HepG2 (cell line): ENCODE results near the gene NOXA1. TPM values are rescaled to one million over a fixed set of nuclear protein-coding genes. Genes with fewer than 3 reads are reported as not detected.

ENCODE experiments used
- ATAC-seq: fragments of 200-7000 bp; cut with Tn5 transposase; 3 replicates; pipeline ENCODE4 v1.9.1; 2020; ENCODE audit warnings: mild to moderate bottlenecking, moderate library complexity
- BruUV-seq: library from RNA; stranded (reverse); fragments of 400-500 nt; replicated peaks from 2 replicates; lab custom pipeline; 2021; lab: Mats Ljungman, UMichigan
- CTCF ChIA-PET: fragments of 300-600 bp; formaldehyde crosslinking; extraction: SDS; loops from one replicate; lab custom pipeline; 2021; ENCODE audit warnings: low total read pairs, inconsistent platforms, low intra/inter-chr PET ratio; lab: Yijun Ruan, JAX
- POLR2A ChIA-PET: fragments of 350-600 bp; sonication (Branson Sonifier 250); formaldehyde crosslinking; loops from one replicate; lab custom pipeline; 2020; ENCODE audit warnings: antibody characterized with exemption, inconsistent platforms; lab: Yijun Ruan, JAX
- DNase-seq: peaks from one replicate; pipeline ENCODE4 v3.0.0-alpha.2; 2015; ENCODE audit warnings: low spot score
- FAIRE-seq: peaks from 3 replicates; lab custom pipeline; 2011; peaks lifted over from hg19 to GRCh38; lab: Jason Lieb, UNC
- H2AFZ ChIP-seq: one replicate; pipeline ENCODE4 v1.6.1; 2011; ENCODE audit warnings: low read length, inconsistent platforms
- H3K27ac ChIP-seq: fragments of 300-600 bp; 3 replicates; pipeline ENCODE4 v1.8.0; 2011; ENCODE audit warnings: mixed run types, mild to moderate bottlenecking, mixed read lengths, low read length, inconsistent platforms; ENCODE audit not compliant: insufficient read depth; ENCODE audit errors: extremely low read length
- H3K27me3 ChIP-seq, 2 experiments: fragments of 200-600 bp in 1 of 2; 2 replicates in 1 of 2; 3 replicates in 1 of 2; pipeline versions ENCODE4 v1.6.0 to v1.8.0; 2011; ENCODE audit warnings: low read length in 2 of 2, mild to moderate bottlenecking in 2 of 2, moderate library complexity in 2 of 2, inconsistent platforms in 1 of 2; ENCODE audit not compliant: insufficient read depth in 2 of 2, control insufficient read depth in 1 of 2
- H3K36me3 ChIP-seq, 2 experiments: fragments of 200-600 bp in 1 of 2; replicated peaks in 1 of 2; 2 replicates in 1 of 2; 3 replicates in 1 of 2; pipeline versions ENCODE4 v1.5.1 to v1.8.0; 2011; ENCODE audit warnings: low read length in 2 of 2, inconsistent platforms in 1 of 2; ENCODE audit not compliant: insufficient read depth in 2 of 2, control insufficient read depth in 1 of 2
- H3K4me1 ChIP-seq: 2 replicates; pipeline ENCODE4 v1.5.1; 2012; ENCODE audit warnings: low read length, inconsistent platforms; ENCODE audit not compliant: insufficient read depth
- H3K4me2 ChIP-seq: 2 replicates; pipeline ENCODE4 v1.6.0; 2011; ENCODE audit warnings: low read depth, low read length, inconsistent platforms
- H3K4me3 ChIP-seq, 3 experiments: fragments of 200-600 bp in 1 of 3; sonication (generic), shearing (Covaris generic) in 1 of 3; replicated peaks in 1 of 3; 2 replicates each; pipeline ENCODE4 v1.5.1; 2011 to 2016; ENCODE audit warnings: low read length in 3 of 3, inconsistent platforms in 2 of 3, low read depth in 2 of 3, mild to moderate bottlenecking in 2 of 3, control low read depth in 1 of 3, mixed read lengths in 1 of 3; ENCODE audit not compliant: insufficient read depth in 1 of 3
- H3K79me2 ChIP-seq: one replicate; pipeline ENCODE4 v1.6.1; 2011; ENCODE audit warnings: low read length, inconsistent platforms; ENCODE audit not compliant: insufficient read depth
- H3K9ac ChIP-seq: 2 replicates; pipeline ENCODE4 v1.6.0; 2011; ENCODE audit warnings: mild to moderate bottlenecking, low read depth, low read length, inconsistent platforms; ENCODE audit not compliant: insufficient read depth
- H3K9me3 ChIP-seq: 2 replicates; pipeline ENCODE4 v1.5.1; 2012; ENCODE audit warnings: mild to moderate bottlenecking, low read length
- H4K20me1 ChIP-seq: 2 replicates; pipeline ENCODE4 v1.6.0; 2011; ENCODE audit warnings: inconsistent platforms, mild to moderate bottlenecking, low read length, moderate library complexity; ENCODE audit not compliant: insufficient read depth
- DPF2 ChIP-seq: sonication (generic); formaldehyde crosslinking; IDR thresholded peaks from 2 replicates; pipeline ENCODE4 v1.4.0; 2020; ENCODE audit warnings: mild to moderate bottlenecking, low read depth, missing genetic modification reagents, borderline replicate concordance
- ISL2 ChIP-seq: sonication (generic); formaldehyde crosslinking; IDR thresholded peaks from 2 replicates; pipeline ENCODE4 v1.5.0; 2020; ENCODE audit warnings: missing genetic modification reagents
- ZNF577 ChIP-seq: sonication (generic); formaldehyde crosslinking; IDR thresholded peaks from 2 replicates; pipeline ENCODE4 v1.4.0; 2020; ENCODE audit warnings: mild to moderate bottlenecking, low read depth, missing genetic modification reagents, borderline replicate concordance
- ZNF75D ChIP-seq: sonication (generic); formaldehyde crosslinking; IDR thresholded peaks from 2 replicates; pipeline ENCODE4 v1.8.1; 2023; ENCODE audit warnings: missing genetic modification reagents, mild to moderate bottlenecking, borderline replicate concordance
- WGBS: methylation state at CpG from one replicate; pipeline ENCODE4 v1.1.6; 2017; ENCODE audit warnings: low lambda C conversion rate; 5-methylcytosine and 5-hydroxymethylcytosine counted together
- in situ Hi-C: cut with HindIII; loops from 2 replicates; pipeline ENCODE4 v1.10.0; 2017; ENCODE audit warnings: low pct_unique_long_range_greater_than_20kb; ENCODE audit not compliant: extremely low pct_ligation_motif_present
- intact Hi-C: fragments of 100-400 bp; cut with micrococcal nuclease; formaldehyde crosslinking; loops from one replicate; pipeline ENCODE4 v1.10.0; 2022; ENCODE audit not compliant: unreplicated experiment
- polyA plus RNA-seq, 8 experiments: library from polyadenylated mRNA; depleted of rRNA in 3 of 8; stranded (reverse) in 7 of 8; unstranded in 1 of 8; fragments of >200 nt; fragmentation: Illumina TruSeq in 4 of 8; extraction: Trizol in 4 of 8; gene quantifications; 2 replicates each; pipeline versions ENCODE4 v1.2.1 to v1.2.3, GENCODE V29; 2011 to 2016; ENCODE audit warnings: low read depth in 4 of 8, missing spikeins in 1 of 8, mixed read lengths in 1 of 8; ENCODE audit not compliant: insufficient read depth in 1 of 8
- total RNA-seq, 5 experiments: library from RNA; depleted of rRNA; stranded (reverse); fragments of >200 nt; fragmentation: Illumina TruSeq; extraction: Trizol; gene quantifications; 2 replicates each; pipeline ENCODE4 v1.2.3, GENCODE V29; 2016; ENCODE audit warnings: low read depth in 1 of 5
- TF ChIP-seq, protein P1 (sequence below): sonication (generic); formaldehyde crosslinking; IDR thresholded peaks from one replicate; pipeline ENCODE4 v1.5.1; 2020; ENCODE audit warnings: mild to moderate bottlenecking, missing genetic modification reagents; ENCODE audit errors: not compliant biosample characterization
- TF ChIP-seq, protein P2 (sequence below): sonication (generic); formaldehyde crosslinking; IDR thresholded peaks from 2 replicates; pipeline ENCODE4 v1.9.0; 2021; ENCODE audit warnings: missing genetic modification reagents, mild to moderate bottlenecking, borderline replicate concordance

NOXA1 gene
- total and polyA plus RNA-seq, 2 of the 13 experiments (the other 11 are each of a cell fraction or from before 2014, with no cell fraction given), result 0.78 to 1.2 TPM

DNA sequence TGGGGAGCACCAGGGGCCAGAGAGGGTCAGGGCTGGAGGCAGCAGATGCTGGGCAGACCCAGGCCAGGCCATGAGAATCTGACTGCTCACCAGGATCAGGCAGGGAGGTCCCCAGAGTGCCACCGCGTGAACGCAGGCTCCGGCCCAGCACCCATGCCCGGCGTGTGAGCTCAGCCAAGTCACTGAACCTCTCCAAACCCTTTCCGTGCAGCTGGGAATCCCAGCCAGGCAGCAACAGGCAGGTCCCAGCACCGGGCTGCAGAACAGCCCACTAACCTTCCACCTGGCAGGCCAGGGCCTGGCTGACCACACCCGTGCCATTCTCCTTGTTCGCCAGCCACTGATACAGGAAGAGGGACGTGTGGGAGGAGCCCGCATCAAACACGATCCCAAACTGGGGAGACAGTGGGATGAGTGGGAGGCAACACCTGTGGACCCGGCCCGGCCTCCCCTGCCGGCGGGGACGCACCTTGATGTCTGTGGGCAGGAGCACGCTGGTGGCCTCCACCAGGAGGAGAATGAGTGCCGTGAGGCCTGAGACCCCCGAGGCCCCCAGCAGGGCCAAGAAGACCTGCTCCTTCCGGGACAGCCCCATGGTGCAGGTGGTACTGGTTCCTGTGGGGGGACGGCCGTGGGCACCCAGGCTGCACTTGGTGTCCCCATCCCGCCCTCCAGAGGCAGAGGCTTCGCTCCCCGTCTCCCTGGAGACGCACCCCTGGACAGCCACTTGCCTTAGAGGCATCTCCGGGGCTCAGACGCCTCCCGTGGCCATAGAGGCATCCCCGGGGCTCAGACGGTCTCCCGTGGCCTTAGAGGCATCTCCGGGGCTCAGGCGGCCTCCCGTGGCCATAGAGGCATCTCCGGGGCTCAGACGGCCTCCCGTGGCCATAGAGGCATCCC lies 14.7 kb downstream of the NOXA1 start:
- no peak for ATAC-seq
- Histone ChIP-seq H3K27ac (no peak overlapping the region), H2AFZ (no peak overlapping the region)

More for the DNA sequence above, 14.7 kb downstream of the NOXA1 start:
- no peaks in the 10 kb centered on the region for H3K36me3 ChIP-seq
- no peak overlapping the region for H3K9ac ChIP-seq
- intact Hi-C loops (no loop called here), in situ Hi-C loops (no loop called here)
- ChIA-PET CTCF (no interaction called here), POLR2A (no interaction called here)
- H3K79me2 ChIP-seq, result no peaks in the 10 kb centered on the region
- 30% methylated on average over 4 of the region's 40 CpGs for WGBS
- no peak overlapping the region for H3K4me2 ChIP-seq
- H3K27me3 ChIP-seq, result peaks cover 11 to 35% of the 10 kb centered on the region in 2 experiments; a peak in 3 of 5 replicates
- no peaks in the 10 kb centered on the region for H4K20me1 ChIP-seq
- TF ChIP-seq, protein P1, sequence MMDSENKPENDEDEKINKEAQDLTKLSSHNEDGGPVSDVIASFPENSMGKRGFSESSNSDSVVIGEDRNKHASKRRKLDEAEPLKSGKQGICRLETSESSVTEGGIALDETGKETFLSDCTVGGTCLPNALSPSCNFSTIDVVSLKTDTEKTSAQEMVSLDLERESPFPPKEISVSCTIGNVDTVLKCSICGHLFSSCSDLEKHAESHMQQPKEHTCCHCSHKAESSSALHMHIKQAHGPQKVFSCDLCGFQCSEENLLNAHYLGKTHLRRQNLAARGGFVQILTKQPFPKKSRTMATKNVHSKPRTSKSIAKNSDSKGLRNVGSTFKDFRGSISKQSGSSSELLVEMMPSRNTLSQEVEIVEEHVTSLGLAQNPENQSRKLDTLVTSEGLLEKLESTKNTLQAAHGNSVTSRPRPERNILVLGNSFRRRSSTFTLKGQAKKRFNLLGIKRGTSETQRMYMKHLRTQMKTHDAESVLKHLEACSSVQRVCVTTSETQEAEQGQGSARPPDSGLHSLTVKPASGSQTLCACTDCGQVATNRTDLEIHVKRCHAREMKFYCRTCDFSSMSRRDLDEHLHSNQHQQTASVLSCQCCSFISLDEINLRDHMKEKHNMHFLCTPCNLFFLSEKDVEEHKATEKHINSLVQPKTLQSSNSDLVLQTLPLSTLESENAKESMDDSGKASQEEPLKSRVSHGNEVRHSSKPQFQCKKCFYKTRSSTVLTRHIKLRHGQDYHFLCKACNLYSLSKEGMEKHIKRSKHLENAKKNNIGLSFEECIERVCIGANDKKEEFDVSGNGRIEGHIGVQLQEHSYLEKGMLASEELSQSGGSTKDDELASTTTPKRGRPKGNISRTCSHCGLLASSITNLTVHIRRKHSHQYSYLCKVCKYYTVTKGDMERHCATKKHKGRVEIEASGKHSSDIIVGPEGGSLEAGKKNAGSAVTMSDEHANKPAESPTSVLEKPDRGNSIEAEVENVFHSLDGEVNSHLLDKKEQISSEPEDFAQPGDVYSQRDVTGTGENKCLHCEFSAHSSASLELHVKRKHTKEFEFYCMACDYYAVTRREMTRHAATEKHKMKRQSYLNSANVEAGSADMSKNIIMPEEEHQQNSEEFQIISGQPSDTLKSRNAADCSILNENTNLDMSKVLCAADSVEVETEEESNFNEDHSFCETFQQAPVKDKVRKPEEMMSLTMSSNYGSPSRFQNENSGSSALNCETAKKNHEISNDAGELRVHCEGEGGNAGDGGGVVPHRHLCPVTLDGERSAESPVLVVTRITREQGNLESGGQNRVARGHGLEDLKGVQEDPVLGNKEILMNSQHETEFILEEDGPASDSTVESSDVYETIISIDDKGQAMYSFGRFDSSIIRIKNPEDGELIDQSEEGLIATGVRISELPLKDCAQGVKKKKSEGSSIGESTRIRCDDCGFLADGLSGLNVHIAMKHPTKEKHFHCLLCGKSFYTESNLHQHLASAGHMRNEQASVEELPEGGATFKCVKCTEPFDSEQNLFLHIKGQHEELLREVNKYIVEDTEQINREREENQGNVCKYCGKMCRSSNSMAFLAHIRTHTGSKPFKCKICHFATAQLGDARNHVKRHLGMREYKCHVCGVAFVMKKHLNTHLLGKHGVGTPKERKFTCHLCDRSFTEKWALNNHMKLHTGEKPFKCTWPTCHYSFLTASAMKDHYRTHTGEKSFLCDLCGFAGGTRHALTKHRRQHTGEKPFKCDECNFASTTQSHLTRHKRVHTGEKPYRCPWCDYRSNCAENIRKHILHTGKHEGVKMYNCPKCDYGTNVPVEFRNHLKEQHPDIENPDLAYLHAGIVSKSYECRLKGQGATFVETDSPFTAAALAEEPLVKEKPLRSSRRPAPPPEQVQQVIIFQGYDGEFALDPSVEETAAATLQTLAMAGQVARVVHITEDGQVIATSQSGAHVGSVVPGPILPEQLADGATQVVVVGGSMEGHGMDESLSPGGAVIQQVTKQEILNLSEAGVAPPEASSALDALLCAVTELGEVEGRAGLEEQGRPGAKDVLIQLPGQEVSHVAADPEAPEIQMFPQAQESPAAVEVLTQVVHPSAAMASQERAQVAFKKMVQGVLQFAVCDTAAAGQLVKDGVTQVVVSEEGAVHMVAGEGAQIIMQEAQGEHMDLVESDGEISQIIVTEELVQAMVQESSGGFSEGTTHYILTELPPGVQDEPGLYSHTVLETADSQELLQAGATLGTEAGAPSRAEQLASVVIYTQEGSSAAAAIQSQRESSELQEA (CRISPR knock-in tag), result no peak
- no peak for TF ChIP-seq DPF2
- no peak for TF ChIP-seq ZNF75D
- no peak for TF ChIP-seq ZNF577 (CRISPR knock-in tag)
- TF ChIP-seq ISL2 (CRISPR knock-in tag), result no peak
- TF ChIP-seq, protein P2, sequence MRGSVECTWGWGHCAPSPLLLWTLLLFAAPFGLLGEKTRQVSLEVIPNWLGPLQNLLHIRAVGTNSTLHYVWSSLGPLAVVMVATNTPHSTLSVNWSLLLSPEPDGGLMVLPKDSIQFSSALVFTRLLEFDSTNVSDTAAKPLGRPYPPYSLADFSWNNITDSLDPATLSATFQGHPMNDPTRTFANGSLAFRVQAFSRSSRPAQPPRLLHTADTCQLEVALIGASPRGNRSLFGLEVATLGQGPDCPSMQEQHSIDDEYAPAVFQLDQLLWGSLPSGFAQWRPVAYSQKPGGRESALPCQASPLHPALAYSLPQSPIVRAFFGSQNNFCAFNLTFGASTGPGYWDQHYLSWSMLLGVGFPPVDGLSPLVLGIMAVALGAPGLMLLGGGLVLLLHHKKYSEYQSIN, result no peak
- H3K4me1 ChIP-seq, result peaks cover 31% of the 10 kb centered on the region
- H3K4me3 ChIP-seq, result no peak overlapping the region
- BruUV-seq, result no TSS peak
- FAIRE-seq (no peak), DNase-seq (no peak)
- no peaks in the 10 kb centered on the region for H3K9me3 ChIP-seq
